Endothelial cell of umbilical vein (primary cell): ENCODE results near the gene MRPL53.

ENCODE experiments used
- POLR2AphosphoS5 ChIP-seq: IDR thresholded peaks from 2 replicates; pipeline ENCODE4 v1.6.1; 2012; ENCODE audit warnings: low read depth, mild to moderate bottlenecking, control low read depth, low read length, moderate library complexity; ENCODE audit not compliant: insufficient read depth
- TF ChIP-seq, protein P1 (sequence below), 2 donors: IDR thresholded peaks; 1 replicate in 1 of 2; 2 replicates in 1 of 2; pipeline ENCODE4 v1.5.1; 2011; ENCODE audit warnings: low read length in 2 of 2, mild to moderate bottlenecking in 2 of 2, moderate library complexity in 2 of 2, control low read depth in 1 of 2, inconsistent platforms in 1 of 2, low read depth in 1 of 2; ENCODE audit not compliant: insufficient read depth in 1 of 2; ENCODE audit errors: extremely low read depth in 1 of 2

- TF ChIP-seq, protein P1, sequence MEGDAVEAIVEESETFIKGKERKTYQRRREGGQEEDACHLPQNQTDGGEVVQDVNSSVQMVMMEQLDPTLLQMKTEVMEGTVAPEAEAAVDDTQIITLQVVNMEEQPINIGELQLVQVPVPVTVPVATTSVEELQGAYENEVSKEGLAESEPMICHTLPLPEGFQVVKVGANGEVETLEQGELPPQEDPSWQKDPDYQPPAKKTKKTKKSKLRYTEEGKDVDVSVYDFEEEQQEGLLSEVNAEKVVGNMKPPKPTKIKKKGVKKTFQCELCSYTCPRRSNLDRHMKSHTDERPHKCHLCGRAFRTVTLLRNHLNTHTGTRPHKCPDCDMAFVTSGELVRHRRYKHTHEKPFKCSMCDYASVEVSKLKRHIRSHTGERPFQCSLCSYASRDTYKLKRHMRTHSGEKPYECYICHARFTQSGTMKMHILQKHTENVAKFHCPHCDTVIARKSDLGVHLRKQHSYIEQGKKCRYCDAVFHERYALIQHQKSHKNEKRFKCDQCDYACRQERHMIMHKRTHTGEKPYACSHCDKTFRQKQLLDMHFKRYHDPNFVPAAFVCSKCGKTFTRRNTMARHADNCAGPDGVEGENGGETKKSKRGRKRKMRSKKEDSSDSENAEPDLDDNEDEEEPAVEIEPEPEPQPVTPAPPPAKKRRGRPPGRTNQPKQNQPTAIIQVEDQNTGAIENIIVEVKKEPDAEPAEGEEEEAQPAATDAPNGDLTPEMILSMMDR (IDR thresholded peaks at IDR 0.05; ENCODE audit: extremely low read depth in 1 of 2, insufficient read depth in 1 of 2, low read depth in 1 of 2, low read length in 2 of 2): no peak
- no peak for TF ChIP-seq POLR2AphosphoS5
These were observed 42.9 kb upstream of the MRPL53 start for GRCh38 chr2:74515271-74515980.
